Measurements from ENCODE around the gene AK1. TPM values are rescaled to one million over a fixed set of nuclear protein-coding genes. Genes with fewer than 3 reads are reported as not detected.

Gene AK1
- total and polyA plus RNA-seq, 2 experiments from 2014 or later, result 175 to 413 TPM

DNA sequence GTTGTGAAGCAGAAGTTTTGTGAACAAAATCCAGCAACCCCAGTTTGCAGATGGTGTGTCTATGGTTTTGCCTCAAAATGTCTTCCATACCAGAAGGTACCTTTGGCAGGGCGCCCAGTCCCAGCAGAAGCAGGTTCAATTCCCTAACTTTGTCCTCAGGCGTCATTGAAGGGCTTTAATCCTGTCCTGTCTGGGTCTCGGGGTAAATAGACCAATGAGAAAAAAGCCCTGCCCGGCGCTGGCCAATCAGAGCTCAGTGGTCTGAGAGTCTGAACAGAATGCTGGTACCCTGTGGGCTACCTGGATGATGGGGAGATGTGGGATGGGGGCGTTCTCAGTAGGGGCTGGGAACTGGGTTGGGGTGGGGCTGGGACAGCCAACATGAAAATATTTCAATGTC is 45.6 kb upstream of the AK1 start:
- peaks cover 3% of the 10 kb centered on the region for H3K4me1 ChIP-seq (ENCODE audit: low read depth)
- no peaks in the 10 kb centered on the region for H3K9me3 ChIP-seq (ENCODE audit: low read depth)
- no peak for DNase-seq (ENCODE audit: low read depth in 1 of 2, low spot score in 1 of 2)
- no peak overlapping the region for H3K27ac ChIP-seq
- TF ChIP-seq, protein P1, sequence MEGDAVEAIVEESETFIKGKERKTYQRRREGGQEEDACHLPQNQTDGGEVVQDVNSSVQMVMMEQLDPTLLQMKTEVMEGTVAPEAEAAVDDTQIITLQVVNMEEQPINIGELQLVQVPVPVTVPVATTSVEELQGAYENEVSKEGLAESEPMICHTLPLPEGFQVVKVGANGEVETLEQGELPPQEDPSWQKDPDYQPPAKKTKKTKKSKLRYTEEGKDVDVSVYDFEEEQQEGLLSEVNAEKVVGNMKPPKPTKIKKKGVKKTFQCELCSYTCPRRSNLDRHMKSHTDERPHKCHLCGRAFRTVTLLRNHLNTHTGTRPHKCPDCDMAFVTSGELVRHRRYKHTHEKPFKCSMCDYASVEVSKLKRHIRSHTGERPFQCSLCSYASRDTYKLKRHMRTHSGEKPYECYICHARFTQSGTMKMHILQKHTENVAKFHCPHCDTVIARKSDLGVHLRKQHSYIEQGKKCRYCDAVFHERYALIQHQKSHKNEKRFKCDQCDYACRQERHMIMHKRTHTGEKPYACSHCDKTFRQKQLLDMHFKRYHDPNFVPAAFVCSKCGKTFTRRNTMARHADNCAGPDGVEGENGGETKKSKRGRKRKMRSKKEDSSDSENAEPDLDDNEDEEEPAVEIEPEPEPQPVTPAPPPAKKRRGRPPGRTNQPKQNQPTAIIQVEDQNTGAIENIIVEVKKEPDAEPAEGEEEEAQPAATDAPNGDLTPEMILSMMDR (IDR thresholded peaks at IDR 0.05; ENCODE audit: low read depth, low read length), result no peak
- H3K4me3 ChIP-seq, result no peak overlapping the region
- H3K27me3 ChIP-seq, result peaks cover 24% of the 10 kb centered on the region
- no peaks in the 10 kb centered on the region for H3K36me3 ChIP-seq

- H3K4me3 ChIP-seq, result no peak overlapping the region
- TF ChIP-seq, protein P1 (IDR thresholded peaks at IDR 0.05; ENCODE audit: low read depth, low read length), result peak; percentile 72
- H3K27me3 ChIP-seq, result peaks cover 10% of the 10 kb centered on the region
- peaks cover 3% of the 10 kb centered on the region for H3K4me1 ChIP-seq (ENCODE audit: low read depth)
- peak; percentile 58 to 65 for DNase-seq (ENCODE audit: low read depth in 1 of 2, low spot score in 1 of 2)
- no peak overlapping the region for H3K27ac ChIP-seq
- H3K9me3 ChIP-seq (ENCODE audit: low read depth), result no peaks in the 10 kb centered on the region
- H3K36me3 ChIP-seq, result no peaks in the 10 kb centered on the region
Observed at GRCh38 chr9:127921557-127922120, 44.2 kb upstream of the AK1 start.

- no peaks in the 10 kb centered on the region for H3K9me3 ChIP-seq (ENCODE audit: low read depth)
- peaks cover 3% of the 10 kb centered on the region for H3K27me3 ChIP-seq
- H3K27ac ChIP-seq, result no peak overlapping the region
- H3K4me1 ChIP-seq (ENCODE audit: low read depth), result peaks cover 9% of the 10 kb centered on the region
- TF ChIP-seq, protein P1 (IDR thresholded peaks at IDR 0.05; ENCODE audit: low read depth, low read length), result no peak
- DNase-seq (ENCODE audit: low read depth in 1 of 2, low spot score in 1 of 2), result no peak
- no peaks in the 10 kb centered on the region for H3K36me3 ChIP-seq
- no peak overlapping the region for H3K4me3 ChIP-seq
Observed at GRCh38 chr9:127920794-127921193, 43.3 kb upstream of the AK1 start.

DNA sequence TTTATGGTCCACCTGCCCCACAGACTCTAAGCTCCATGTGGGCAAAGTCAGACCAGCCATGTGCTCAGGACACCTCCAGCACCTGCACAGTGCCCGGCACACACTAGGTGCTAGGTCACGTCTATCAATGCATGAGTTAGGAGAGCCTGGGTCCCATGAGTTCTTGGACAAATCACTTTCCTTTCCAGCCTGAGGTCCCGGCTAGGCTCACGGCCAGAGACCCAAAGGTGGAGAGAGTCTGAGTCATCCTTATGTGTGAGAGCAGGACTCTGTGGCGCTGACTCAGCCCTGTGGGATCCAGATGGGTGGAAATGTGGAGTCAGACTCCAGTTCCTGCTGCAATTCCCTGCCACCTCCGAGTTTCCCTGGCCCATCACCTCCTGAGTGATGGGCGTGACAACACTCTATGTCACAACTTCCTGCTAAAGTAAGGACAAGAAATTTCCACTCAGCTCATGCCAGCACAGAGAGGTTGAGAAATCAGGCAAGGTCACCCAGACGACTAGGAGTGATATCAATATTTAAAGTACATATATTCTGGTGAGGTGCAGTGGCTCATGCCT is 41.9 kb upstream of the AK1 start:
- no peaks in the 10 kb centered on the region for H3K36me3 ChIP-seq
- H3K4me3 ChIP-seq, result no peak overlapping the region
- H3K27me3 ChIP-seq, result no peaks in the 10 kb centered on the region
- no peak overlapping the region for H3K27ac ChIP-seq
- peak in 1 of 2 donors; percentile 98 for DNase-seq (ENCODE audit: low read depth in 1 of 2, low spot score in 1 of 2)
- peaks cover 11% of the 10 kb centered on the region for H3K4me1 ChIP-seq (ENCODE audit: low read depth)
- TF ChIP-seq, protein P1 (IDR thresholded peaks at IDR 0.05; ENCODE audit: low read depth, low read length), result no peak
- H3K9me3 ChIP-seq (ENCODE audit: low read depth), result no peaks in the 10 kb centered on the region

- H3K4me3 ChIP-seq, result no peak overlapping the region
- H3K27ac ChIP-seq, result no peak overlapping the region
- peak; percentile 55 to 56 for DNase-seq (ENCODE audit: low read depth in 1 of 2, low spot score in 1 of 2)
- H3K27me3 ChIP-seq, result no peaks in the 10 kb centered on the region
- TF ChIP-seq, protein P1 (IDR thresholded peaks at IDR 0.05; ENCODE audit: low read depth, low read length), result no peak
- H3K9me3 ChIP-seq (ENCODE audit: low read depth), result no peaks in the 10 kb centered on the region
- H3K4me1 ChIP-seq (ENCODE audit: low read depth), result peaks cover 11% of the 10 kb centered on the region
- H3K36me3 ChIP-seq, result no peaks in the 10 kb centered on the region
Observed at GRCh38 chr9:127918183-127919107, 41.0 kb upstream of the AK1 start.

All from cardiac muscle cell (in vitro differentiated cells and primary cell).